22Rv1 (cell line): ENCODE results near the gene FXYD2.

Experiments used
- H3K27ac ChIP-seq: fragments of 450-650 bp; 2 replicates; pipeline ENCODE4 v1.5.1; 2017
- ZFX ChIP-seq: fragments of 450-650 bp; IDR thresholded peaks from 2 replicates; pipeline ENCODE4 v1.6.1; 2017; ENCODE audit warnings: antibody characterized with exemption, borderline replicate concordance
- TF ChIP-seq, protein P1 (sequence below): fragments of 450-650 bp; IDR thresholded peaks from 2 replicates; pipeline ENCODE4 v1.5.1; 2017; ENCODE audit warnings: mild to moderate bottlenecking

Gene FXYD2

DNA sequence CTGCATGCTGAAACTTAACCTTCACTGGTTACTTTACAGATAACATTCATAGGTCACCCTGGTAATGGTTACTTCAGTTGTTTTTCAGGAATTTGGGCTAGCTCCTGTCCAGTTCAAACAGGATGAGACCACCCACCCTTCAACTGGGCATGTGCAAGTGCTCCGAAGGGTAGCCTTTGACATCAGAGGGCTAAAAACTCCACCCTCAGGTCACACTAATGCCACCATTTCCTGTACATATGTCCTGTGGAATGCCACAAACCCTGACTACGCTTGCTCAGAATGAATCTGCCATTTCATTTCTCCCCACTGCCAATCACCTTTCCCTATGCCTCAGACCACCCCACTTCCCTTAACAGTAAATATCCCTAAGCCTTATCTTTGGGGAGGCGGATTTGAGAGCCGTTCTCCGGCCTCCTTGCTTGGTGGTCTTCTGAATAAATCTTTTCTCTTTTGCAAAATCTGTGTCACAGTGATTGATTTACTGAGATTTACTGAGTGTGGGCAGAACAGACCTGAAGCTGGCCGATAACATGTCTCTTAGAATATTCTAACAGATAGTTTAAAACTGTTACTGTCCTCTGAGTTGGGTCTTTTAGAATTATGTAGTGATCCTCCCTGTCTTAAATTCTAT, 25.4 kb upstream of the FXYD2 start:
- no peak overlapping the region for H3K27ac ChIP-seq
- TF ChIP-seq, protein P1, sequence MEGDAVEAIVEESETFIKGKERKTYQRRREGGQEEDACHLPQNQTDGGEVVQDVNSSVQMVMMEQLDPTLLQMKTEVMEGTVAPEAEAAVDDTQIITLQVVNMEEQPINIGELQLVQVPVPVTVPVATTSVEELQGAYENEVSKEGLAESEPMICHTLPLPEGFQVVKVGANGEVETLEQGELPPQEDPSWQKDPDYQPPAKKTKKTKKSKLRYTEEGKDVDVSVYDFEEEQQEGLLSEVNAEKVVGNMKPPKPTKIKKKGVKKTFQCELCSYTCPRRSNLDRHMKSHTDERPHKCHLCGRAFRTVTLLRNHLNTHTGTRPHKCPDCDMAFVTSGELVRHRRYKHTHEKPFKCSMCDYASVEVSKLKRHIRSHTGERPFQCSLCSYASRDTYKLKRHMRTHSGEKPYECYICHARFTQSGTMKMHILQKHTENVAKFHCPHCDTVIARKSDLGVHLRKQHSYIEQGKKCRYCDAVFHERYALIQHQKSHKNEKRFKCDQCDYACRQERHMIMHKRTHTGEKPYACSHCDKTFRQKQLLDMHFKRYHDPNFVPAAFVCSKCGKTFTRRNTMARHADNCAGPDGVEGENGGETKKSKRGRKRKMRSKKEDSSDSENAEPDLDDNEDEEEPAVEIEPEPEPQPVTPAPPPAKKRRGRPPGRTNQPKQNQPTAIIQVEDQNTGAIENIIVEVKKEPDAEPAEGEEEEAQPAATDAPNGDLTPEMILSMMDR, result no peak

DNA sequence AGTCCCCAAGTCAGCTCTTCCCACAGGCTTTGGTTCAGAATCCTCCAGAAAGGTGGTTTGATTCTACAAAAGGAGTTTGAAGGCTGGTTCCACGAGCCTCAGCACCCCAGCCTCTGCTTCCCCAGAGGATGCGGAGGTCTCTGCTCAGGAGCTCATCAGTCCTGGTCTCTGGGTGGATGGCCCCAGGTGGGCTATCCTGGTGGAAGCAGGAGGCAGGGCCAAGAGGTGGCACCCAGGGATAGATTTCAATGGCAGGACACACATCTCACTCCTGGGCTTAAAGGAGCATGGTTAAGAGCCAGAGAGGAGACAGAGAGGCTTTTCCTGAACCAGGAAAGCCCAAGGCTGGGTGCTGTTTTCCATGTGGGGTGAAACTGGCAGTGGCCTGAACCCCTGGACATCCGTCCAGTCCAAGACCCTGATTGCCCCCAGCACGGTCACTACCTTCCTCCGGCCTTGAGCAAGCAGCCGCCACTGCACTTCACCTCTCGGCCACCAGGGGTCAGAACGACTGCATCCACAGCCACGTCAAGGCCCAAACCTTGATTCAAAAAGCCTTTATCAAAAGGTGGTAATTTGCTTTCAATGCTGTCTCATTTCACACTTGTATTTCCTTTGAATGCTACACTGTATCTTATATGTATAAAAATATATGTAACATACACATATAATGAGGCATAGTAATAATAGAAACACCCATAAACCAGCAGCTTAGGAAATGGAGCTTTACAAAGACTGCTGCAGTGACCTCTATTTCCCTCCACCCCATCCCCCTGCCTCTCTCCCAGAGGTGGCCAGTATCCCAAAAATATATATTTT, 19.3 kb upstream of the FXYD2 start:
- TF ChIP-seq ZFX, result no peak
- TF ChIP-seq, protein P1, result peak; percentile 95
- H3K27ac ChIP-seq, result no peak overlapping the region

DNA sequence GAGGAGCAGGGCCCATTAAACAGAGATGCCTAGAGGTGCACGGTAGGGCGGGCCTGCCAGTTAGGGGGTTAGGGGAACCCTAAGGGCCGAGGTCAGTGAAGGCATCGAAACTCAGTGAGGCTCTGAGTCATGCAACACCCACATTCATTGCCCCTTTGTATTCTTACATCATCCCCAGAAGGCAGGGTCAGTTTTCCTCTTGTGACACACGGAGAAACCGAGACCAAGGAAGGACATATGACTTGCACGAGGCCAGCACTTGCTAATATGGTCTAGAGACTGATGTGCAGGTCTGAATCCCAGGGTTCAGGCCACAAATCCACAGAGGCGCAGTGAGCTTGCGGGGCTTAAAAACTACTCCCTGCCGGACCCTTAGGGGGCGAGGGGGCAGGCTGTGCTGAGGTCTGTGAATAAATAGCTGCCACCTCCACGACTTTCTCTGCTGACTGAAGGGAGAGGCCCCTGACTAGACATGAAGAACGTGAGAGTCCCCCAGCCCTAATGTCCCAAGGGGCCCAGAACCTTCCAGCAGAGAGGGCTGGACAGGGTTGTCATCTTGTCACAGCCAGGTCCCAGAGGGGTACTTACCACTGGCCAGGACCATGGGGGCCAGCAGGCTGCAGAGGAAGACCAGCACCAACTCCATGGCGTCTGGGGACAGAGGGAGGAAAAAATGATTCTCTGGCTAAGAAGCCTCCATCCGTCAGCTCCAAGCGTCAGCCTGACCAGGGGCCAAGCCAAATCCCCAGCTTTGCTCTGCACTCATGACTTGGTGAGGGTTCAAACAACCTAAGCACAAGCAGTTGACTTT, 17.8 kb upstream of the FXYD2 start:
- H3K27ac ChIP-seq, result no peak overlapping the region
- no peak for TF ChIP-seq ZFX
- TF ChIP-seq, protein P1, result no peak

DNA sequence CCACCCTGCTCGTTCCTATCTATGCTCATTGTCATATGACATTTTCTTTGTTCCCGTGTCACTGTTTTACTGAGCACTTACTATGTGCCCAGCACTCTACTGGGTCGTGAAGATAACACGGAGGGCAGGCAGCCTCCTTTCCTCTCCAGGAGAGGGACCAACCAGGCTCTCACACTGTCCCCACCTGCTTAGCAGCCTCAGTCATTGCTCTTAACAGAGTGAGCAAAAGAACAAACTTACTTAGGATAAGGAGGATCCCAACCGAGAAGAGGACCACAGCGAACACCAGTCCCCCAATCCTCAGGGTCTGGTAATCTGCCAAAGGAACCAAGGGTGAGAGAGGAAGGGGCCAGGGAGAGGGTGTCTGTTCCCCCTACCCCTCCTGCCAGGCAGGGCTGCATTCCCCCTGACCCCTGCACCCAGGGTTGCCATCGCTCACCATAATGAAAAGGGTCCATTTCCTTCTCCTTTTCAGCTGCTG, 17.0 kb upstream of the FXYD2 start:
- no peak for TF ChIP-seq ZFX
- TF ChIP-seq, protein P1, result no peak
- no peak overlapping the region for H3K27ac ChIP-seq

DNA sequence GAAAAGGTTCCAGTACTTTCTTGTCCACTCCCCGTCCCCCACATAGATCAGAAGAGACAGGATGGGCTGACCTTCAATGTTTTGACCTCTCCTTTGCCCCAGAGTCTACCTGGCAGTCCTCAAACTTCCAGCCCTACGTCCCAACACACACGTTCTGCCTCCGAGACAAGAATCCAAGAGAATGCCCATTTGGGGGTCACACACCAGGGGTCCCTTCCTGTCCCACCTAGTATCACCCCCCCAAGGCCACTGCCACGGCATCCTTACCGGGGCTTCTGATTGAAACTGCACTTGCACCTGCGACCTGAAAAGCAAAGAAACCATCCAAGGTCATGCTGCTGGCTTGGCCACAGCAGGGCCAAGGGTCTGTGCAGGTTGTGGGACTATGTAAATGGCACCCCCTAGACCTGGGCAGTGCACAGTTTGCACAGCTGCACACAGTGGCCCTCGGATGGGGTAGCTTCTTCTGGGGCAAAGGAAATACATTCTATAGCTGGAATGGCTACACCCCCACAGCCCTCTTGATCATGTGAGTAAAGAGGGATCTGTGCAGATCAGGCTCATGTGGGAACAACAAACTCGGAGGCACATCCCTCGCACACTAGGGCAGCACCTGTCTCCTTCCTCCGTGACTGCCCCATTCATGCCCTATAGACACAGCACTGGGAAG, 16.5 kb upstream of the FXYD2 start:
- no peak overlapping the region for H3K27ac ChIP-seq
- TF ChIP-seq, protein P1, result no peak
- no peak for TF ChIP-seq ZFX

DNA sequence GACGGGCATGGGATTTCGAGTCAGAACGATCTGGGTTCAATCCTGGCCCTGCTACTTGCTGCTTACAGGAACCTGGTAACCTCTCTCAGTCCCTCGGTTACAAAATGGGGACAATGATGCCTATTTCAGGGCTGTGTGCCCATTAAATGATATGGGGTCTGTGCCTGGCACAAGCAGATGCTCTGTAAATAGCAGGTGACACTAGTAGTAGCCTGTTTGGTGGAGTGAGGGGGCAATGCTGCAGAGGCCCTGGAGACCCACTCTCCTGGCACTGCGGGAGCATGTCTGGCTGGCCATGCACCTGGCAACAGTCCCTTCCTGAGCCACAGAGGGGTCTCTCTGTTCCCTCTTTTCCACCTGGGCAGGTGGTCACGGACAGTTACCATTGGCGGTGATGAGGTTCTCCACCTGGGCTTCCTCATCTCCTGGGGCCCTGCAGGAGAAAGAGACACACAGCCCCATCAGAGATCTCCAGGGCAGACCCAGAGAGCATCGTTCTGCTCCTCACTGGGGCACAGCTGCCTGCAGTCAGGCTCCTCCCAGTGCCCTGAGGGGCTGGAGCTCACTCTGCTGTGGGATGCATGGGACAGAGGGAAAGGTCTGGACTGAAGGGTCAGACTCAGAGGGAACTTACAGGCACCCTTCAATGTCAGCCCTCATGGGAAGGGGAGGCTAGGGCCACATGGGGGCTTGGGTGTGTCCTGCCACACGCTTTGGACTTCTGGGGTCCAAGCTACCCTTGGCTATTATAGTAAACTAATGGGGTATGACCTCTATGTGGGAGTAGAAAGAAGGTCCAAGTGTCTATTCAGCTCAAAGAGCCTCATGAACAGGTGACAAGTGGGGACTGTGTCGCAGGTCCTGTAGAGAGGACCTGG, 15.6 kb upstream of the FXYD2 start:
- no peak overlapping the region for H3K27ac ChIP-seq
- TF ChIP-seq ZFX, result no peak
- TF ChIP-seq, protein P1, result no peak
